AG04449 (cell line): Measurements from ENCODE around the gene CD6.

Experiments used
- CTCF ChIA-PET: fragments of 350-600 bp; formaldehyde crosslinking; extraction: SDS; loops from one replicate; lab custom pipeline; 2021; ENCODE audit warnings: antibody characterized with exemption; lab: Yijun Ruan, JAX
- POLR2A ChIA-PET: fragments of 400-600, 350-600 bp; formaldehyde crosslinking; extraction: SDS; loops from one replicate; lab custom pipeline; 2020; ENCODE audit warnings: antibody characterized with exemption, inconsistent platforms; lab: Yijun Ruan, JAX
- DNase-seq: peaks from one replicate; pipeline ENCODE4 v3.0.0-alpha.2; 2010; ENCODE audit warnings: low read depth, low spot score
- H3K4me3 ChIP-seq: 2 replicates; pipeline ENCODE4 v1.5.1; 2011; ENCODE audit warnings: low read depth, mild to moderate bottlenecking, control low read depth, low read length
- TF ChIP-seq, protein P1 (sequence below): IDR thresholded peaks from one replicate; pipeline ENCODE4 v1.5.1; 2011; ENCODE audit warnings: mild to moderate bottlenecking, moderate library complexity, low read length, control low read depth, inconsistent platforms; ENCODE audit not compliant: insufficient read depth; ENCODE audit errors: missing control alignments

The CD6 gene

DNA sequence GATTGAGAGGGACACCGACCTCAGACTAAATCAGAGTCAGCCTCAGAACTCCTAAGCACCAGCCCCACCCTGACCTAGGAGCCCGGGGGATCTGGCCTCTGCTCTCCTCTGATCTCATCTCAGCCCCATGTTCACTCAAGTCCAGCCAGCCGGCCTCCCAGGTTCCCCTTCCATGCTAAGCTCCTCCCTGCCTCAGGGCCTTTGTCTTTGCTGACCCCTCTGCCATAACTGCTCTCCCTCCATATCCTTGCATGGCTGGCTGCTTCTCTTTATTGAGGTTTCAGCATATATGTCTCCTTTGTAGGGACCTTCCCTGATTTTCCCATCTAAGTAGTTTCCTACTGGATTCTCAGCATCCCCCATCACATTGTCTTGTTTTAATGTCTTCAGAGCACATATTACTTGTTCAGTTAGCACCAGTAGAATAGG lies 18.7 kb upstream of the CD6 start:
- DNase-seq = no peak
- H3K4me3 ChIP-seq = no peak overlapping the region
- CTCF ChIA-PET = no interaction called here
- POLR2A ChIA-PET = no interaction called here
- TF ChIP-seq, protein P1, sequence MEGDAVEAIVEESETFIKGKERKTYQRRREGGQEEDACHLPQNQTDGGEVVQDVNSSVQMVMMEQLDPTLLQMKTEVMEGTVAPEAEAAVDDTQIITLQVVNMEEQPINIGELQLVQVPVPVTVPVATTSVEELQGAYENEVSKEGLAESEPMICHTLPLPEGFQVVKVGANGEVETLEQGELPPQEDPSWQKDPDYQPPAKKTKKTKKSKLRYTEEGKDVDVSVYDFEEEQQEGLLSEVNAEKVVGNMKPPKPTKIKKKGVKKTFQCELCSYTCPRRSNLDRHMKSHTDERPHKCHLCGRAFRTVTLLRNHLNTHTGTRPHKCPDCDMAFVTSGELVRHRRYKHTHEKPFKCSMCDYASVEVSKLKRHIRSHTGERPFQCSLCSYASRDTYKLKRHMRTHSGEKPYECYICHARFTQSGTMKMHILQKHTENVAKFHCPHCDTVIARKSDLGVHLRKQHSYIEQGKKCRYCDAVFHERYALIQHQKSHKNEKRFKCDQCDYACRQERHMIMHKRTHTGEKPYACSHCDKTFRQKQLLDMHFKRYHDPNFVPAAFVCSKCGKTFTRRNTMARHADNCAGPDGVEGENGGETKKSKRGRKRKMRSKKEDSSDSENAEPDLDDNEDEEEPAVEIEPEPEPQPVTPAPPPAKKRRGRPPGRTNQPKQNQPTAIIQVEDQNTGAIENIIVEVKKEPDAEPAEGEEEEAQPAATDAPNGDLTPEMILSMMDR = no peak

DNA sequence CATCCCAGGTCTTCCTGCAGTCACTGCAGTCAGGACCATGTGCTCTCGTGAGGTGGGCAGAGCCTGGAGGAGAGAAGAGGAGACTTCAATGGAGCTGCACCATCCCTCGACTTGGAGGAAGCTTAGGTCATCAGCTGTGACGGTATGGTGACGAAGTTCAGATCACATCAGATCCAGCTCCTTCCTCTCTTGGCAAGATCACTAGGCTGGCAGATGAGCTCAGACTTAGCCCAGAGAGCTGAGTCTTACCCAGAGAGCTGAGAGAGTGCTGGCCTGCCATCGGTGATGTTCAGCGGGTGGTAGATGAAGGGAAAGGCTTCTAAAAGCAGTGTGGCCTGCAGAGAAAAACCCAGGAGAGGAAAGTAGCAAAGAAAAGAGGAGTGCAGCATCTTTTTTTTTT lies 17.7 kb upstream of the CD6 start:
- ChIA-PET POLR2A (no interaction called here), CTCF (no interaction called here)
- no peak overlapping the region for H3K4me3 ChIP-seq
- TF ChIP-seq, protein P1 = no peak
- DNase-seq = no peak

DNA sequence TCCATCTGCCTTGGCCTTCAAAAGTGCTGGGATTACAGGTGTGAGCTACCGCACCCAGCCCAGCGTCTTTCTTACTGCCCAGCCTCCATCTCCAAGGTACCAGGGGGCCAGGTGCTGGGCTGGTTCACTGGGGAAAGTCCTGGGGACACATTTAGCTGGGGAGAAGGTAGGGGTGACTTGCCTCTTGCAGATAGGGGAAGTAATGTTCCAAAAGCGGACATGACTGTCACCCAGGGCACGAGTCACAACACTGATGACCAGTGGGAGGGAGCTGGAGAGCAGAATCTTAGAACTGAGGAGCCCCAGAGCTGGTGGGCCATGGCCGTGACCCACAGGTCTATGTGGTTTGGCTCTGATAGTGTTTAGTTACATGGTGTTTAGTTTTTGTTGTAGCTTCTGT lies 17.1 kb upstream of the CD6 start:
- TF ChIP-seq, protein P1 = no peak
- POLR2A ChIA-PET = no interaction called here
- CTCF ChIA-PET = no interaction called here

DNA sequence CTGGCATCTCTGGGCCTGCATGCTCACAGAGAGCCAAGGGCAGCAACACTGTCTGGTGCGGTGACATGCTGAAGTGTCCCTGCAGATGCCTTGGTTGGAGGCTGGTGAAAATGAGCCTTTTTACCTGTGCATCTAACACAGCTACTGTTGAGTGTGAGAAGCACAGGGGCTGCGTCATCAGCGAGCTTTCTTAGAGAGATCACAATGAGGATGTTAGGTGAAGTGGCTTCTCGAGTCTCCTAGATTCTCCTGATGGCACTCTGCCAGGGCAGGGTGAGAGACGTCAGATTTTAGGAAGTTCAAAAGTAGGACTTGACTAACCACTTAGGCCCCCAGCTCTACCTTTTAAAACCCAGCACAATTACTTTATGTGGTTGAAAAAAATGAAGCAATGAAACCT lies 15.9 kb upstream of the CD6 start:
- DNase-seq = no peak
- TF ChIP-seq, protein P1 = no peak
- POLR2A ChIA-PET = no interaction called here
- CTCF ChIA-PET = no interaction called here
- H3K4me3 ChIP-seq = no peak overlapping the region

More for the DNA sequence above, 17.1 kb upstream of the CD6 start:
- H3K4me3 ChIP-seq = no peak overlapping the region
- DNase-seq = no peak

DNA sequence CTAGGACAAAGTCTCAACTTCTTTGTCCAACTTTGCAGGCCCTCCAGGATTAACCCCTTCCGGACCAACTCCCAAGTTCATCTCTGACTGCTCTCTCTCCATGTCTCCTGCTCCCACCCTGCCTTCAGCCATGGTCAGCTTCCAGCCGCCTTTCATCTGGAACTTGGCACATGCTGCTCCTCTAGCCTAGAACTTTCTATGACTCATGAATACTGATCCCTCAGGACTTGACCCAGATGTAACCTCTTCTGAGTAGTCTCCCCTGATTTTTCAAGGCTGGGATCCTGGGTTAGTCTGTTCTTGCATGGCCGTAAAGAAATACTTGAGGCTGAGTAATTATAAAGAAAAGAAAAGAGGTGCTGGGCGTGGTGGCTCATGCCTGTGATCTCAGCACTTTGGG lies 14.3 kb upstream of the CD6 start:
- no peak overlapping the region for H3K4me3 ChIP-seq
- CTCF ChIA-PET = no interaction called here
- DNase-seq = no peak
- POLR2A ChIA-PET = no interaction called here
- TF ChIP-seq, protein P1 = no peak

DNA sequence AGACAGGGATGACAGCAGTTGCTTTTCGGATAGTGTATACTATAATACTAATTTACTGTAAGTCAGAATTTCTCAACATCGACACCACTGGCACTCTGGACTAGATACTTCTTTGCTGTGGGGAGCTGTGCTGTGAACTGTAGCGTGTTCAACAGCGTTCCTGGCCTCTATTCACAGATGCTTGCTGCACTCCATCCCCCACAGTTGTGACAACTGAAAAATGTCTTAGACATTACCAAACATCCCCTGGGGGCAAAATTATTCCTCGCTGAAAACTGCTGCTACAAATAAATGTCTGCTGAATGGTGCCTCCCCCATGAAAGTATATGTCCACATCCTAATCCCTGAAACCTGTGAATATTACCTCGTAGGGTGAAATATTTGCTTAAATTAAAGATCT lies 12.0 kb upstream of the CD6 start:
- no peak overlapping the region for H3K4me3 ChIP-seq
- TF ChIP-seq, protein P1 = no peak
- ChIA-PET POLR2A (no interaction called here), CTCF (interaction anchor here (1.0 to 3.2 kb wide), 3 partner anchors 10 to 228 kb away, joined by 3 to 12 read pairs (median 3); no protein-coding TSS in a partner anchor)
- DNase-seq = no peak
